ENCODE data around the gene ZPBP. TPM values are rescaled to one million over a fixed set of nuclear protein-coding genes. Genes with fewer than 3 reads are reported as not detected.

ZPBP gene
- total RNA-seq, 1 donor from 2014 or later, result not detected

GRCh38 chr7:50101873-50102272, 8.8 kb upstream of the ZPBP start:
- Histone ChIP-seq H3K9me3 (no peaks in the 10 kb centered on the region), H3K36me3 (no peaks in the 10 kb centered on the region), H3K4me1 (no peaks in the 10 kb centered on the region), H3K27ac (no peak overlapping the region), H3K27me3 (no peaks in the 10 kb centered on the region), H3K4me3 (no peak overlapping the region)
- TF ChIP-seq, protein P1, sequence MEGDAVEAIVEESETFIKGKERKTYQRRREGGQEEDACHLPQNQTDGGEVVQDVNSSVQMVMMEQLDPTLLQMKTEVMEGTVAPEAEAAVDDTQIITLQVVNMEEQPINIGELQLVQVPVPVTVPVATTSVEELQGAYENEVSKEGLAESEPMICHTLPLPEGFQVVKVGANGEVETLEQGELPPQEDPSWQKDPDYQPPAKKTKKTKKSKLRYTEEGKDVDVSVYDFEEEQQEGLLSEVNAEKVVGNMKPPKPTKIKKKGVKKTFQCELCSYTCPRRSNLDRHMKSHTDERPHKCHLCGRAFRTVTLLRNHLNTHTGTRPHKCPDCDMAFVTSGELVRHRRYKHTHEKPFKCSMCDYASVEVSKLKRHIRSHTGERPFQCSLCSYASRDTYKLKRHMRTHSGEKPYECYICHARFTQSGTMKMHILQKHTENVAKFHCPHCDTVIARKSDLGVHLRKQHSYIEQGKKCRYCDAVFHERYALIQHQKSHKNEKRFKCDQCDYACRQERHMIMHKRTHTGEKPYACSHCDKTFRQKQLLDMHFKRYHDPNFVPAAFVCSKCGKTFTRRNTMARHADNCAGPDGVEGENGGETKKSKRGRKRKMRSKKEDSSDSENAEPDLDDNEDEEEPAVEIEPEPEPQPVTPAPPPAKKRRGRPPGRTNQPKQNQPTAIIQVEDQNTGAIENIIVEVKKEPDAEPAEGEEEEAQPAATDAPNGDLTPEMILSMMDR (IDR thresholded peaks at IDR 0.05), result no peak
- intact Hi-C loops (cut with DNase I), result no loop called here
- no peak for DNase-seq (ENCODE audit: low spot score in 2 of 2)

DNA sequence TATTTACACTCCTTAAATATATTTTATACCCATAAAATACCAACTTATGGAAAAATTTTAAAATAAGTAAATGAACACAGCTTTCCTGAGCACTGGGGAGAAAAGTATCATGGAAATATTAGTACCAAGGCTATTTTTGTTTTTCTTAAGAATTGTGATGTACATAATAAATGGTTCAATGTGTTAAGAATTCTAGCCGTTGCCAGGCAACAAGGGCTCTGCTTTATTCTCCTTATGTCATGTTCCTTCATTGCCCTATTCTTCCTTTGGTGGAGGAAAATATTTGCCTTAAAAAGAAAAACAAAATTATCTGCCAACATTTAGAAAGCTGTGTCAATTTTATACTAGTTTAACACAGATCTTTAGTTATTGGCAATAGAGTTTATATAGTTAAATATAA, 2.6 kb upstream of the ZPBP start:
- no peak overlapping the region for H3K4me3 ChIP-seq
- peaks cover 0 to 5% of the 10 kb centered on the region in 2 donors for H3K4me1 ChIP-seq
- H3K9me3 ChIP-seq, result no peaks in the 10 kb centered on the region
- no peaks in the 10 kb centered on the region for H3K27me3 ChIP-seq
- TF ChIP-seq, protein P1 (IDR thresholded peaks at IDR 0.05), result no peak
- no peak for DNase-seq (ENCODE audit: low spot score in 2 of 2)
- H3K36me3 ChIP-seq, result no peaks in the 10 kb centered on the region
- intact Hi-C loops (cut with DNase I), result no loop called here
- no peak overlapping the region for H3K27ac ChIP-seq

DNA sequence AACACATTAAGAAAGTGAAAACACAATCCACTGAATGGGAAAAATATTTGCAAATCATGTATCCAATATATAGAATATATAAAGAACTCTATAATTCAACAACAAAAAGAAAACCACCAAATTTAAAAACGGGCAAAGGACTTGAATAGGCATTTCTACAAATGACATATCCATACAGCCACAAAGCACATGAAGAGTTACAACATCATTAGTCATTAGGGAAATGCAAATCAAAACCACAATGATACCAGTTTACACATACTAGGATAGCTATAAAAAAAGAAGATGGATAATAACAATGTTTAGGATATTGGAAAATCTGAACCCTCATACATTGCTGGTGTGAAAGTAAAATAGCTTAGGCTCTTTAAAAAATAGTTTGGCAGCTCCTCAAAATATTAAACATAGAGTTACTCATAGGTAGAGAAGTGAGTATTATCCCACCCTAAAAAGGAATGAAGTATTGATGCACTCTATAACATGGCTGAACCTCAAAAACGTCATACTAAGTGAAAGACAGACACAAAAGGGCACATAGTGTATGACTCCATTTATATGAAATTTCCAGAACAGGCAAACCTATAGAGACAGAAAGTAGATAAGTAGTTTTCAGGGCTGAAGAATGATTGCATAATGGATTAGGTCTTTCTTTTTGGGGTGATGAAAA, 4.5 kb downstream of the ZPBP start:
- Histone ChIP-seq H3K9me3 (no peaks in the 10 kb centered on the region), H3K4me1 (peaks cover 0 to 5% of the 10 kb centered on the region in 2 donors), H3K4me3 (no peak overlapping the region), H3K27ac (no peak overlapping the region), H3K36me3 (no peaks in the 10 kb centered on the region), H3K27me3 (no peaks in the 10 kb centered on the region)
- TF ChIP-seq, protein P1 (IDR thresholded peaks at IDR 0.05), result no peak
- intact Hi-C loops (cut with DNase I), result no loop called here
- DNase-seq (ENCODE audit: low spot score in 2 of 2), result no peak

DNA sequence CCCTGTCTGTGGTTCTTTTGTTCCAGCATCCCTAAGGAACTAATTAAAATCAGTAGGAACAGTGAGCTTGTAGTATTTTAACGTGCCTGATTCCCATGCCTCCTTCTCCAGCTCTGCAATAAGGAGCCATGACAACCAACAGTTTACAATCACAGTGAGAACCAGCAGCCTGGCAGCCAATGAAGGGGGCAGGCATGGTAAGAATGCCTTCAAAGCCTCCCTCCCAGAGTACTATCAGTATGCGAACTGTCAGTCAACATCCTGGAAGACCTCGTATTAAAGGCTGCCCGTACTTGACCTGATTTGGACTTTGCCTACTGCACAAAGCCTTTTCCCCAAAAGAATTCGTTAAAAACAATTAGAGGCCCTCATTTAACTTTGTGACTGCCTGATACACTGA, 7.7 kb downstream of the ZPBP start:
- TF ChIP-seq, protein P1 (IDR thresholded peaks at IDR 0.05), result no peak
- no peaks in the 10 kb centered on the region for H3K36me3 ChIP-seq
- no peaks in the 10 kb centered on the region for H3K9me3 ChIP-seq
- intact Hi-C loops (cut with DNase I), result no loop called here
- no peak for DNase-seq (ENCODE audit: low spot score in 2 of 2)
- H3K27ac ChIP-seq, result no peak overlapping the region
- no peaks in the 10 kb centered on the region for H3K4me1 ChIP-seq
- no peaks in the 10 kb centered on the region for H3K27me3 ChIP-seq
- H3K4me3 ChIP-seq, result no peak overlapping the region

DNA sequence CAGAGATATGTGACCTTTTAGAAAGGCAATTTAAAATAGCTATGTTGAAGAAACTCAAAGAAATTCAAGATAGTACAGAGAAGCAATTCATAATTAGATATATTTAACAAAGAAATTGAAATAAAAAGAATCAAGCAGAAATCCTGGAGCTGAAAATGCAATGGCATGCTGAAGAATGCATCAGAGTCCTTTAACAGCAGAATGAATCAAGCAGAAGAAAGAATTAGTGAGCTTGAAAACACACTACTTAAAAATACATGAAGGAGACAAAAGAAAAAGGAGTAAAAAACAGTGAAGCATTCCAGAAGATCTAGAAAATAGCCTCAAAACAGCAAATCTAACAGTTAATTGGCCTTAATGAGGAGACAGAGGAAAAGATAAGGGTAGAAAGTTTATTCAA, 20.0 kb downstream of the ZPBP start:
- Histone ChIP-seq H3K36me3 (no peaks in the 10 kb centered on the region), H3K27me3 (no peaks in the 10 kb centered on the region), H3K4me1 (peaks cover 0 to 5% of the 10 kb centered on the region in 2 donors), H3K9me3 (peaks cover 5 to 26% of the 10 kb centered on the region in 2 donors), H3K4me3 (no peak overlapping the region), H3K27ac (no peak overlapping the region)
- TF ChIP-seq, protein P1 (IDR thresholded peaks at IDR 0.05), result no peak
- intact Hi-C loops (cut with DNase I), result no loop called here
- no peak for DNase-seq (ENCODE audit: low spot score in 2 of 2)

All from ascending aorta (tissue), 2 donors.